H1 (cell line): Measurements from ENCODE around the gene SMS. TPM values are rescaled to one million over a fixed set of nuclear protein-coding genes. Genes with fewer than 3 reads are reported as not detected.

Experiments
- CTCF ChIA-PET: fragments of 300-600 bp; sonication (Branson Sonifier 250); formaldehyde crosslinking; loops from one replicate; lab custom pipeline; 2021; ENCODE audit not compliant: partially characterized antibody; lab: Charles Lee
- POLR2A ChIA-PET: fragments of 300-600 bp; sonication (Branson Sonifier 250); formaldehyde crosslinking; loops from one replicate; lab custom pipeline; 2021; ENCODE audit warnings: inconsistent platforms; ENCODE audit not compliant: partially characterized antibody; lab: Charles Lee
- DNase-seq, 2 experiments: peaks; one replicate each; pipeline versions ENCODE4 v3.0.0 to v3.0.0-alpha.2; 2010 to 2022; ENCODE audit warnings: low spot score in 2 of 2, low read depth in 1 of 2, mixed read lengths in 1 of 2
- FAIRE-seq: peaks from 2 replicates; lab custom pipeline; 2011; peaks lifted over from hg19 to GRCh38; lab: Jason Lieb, UNC
- H2AFZ ChIP-seq: 2 replicates; pipeline ENCODE4 v1.8.1; 2012; ENCODE audit warnings: low read length, inconsistent platforms
- H2AK5ac ChIP-seq: 2 replicates; pipeline ENCODE4 v1.6.1; 2013; ENCODE audit warnings: low read depth, low read length
- H2BK120ac ChIP-seq: replicated peaks from 2 replicates; pipeline ENCODE3; 2013; ENCODE audit warnings: low read depth, low read length, inconsistent platforms
- H2BK12ac ChIP-seq: 2 replicates; pipeline ENCODE4 v1.6.1; 2013; ENCODE audit warnings: low read depth, low read length
- H2BK15ac ChIP-seq: 2 replicates; pipeline ENCODE4 v1.6.1; 2013; ENCODE audit warnings: low read length
- H2BK20ac ChIP-seq: 2 replicates; pipeline ENCODE4 v1.6.1; 2013; ENCODE audit warnings: low read length
- H2BK5ac ChIP-seq: 2 replicates; pipeline ENCODE4 v1.6.1; 2013; ENCODE audit warnings: low read depth, low read length
- H3K14ac ChIP-seq: 2 replicates; pipeline ENCODE4 v1.6.1; 2013; ENCODE audit warnings: inconsistent platforms; ENCODE audit not compliant: insufficient read length
- H3K18ac ChIP-seq: 2 replicates; pipeline ENCODE4 v1.6.1; 2013; ENCODE audit warnings: low read length; ENCODE audit errors: extremely low read depth
- H3K23ac ChIP-seq: 2 replicates; pipeline ENCODE4 v1.6.1; 2013; ENCODE audit warnings: inconsistent platforms; ENCODE audit not compliant: insufficient read length
- H3K23me2 ChIP-seq: 2 replicates; pipeline ENCODE4 v1.6.1; 2013; ENCODE audit warnings: low read depth, low read length
- H3K27ac ChIP-seq: 2 replicates; pipeline ENCODE4 v1.6.1; 2011; ENCODE audit warnings: low read depth, low read length, inconsistent platforms
- H3K27me3 ChIP-seq, 4 experiments: replicated peaks in 1 of 4; 1 replicate in 1 of 4; 2 replicates in 3 of 4; pipeline versions ENCODE4 v1.6.1 to v1.8.1; 2011 to 2013; ENCODE audit warnings: low read length in 3 of 4, mild to moderate bottlenecking in 3 of 4, inconsistent platforms in 2 of 4, mixed read lengths in 2 of 4, moderate library complexity in 1 of 4; ENCODE audit not compliant: control insufficient read depth in 3 of 4, insufficient read depth in 3 of 4; ENCODE audit errors: extremely low read depth in 1 of 4
- H3K36me3 ChIP-seq, 4 experiments: 2 replicates each; pipeline versions ENCODE4 v1.6.1 to v1.8.1; 2011 to 2013; ENCODE audit warnings: mild to moderate bottlenecking in 4 of 4, low read length in 3 of 4, moderate library complexity in 2 of 4, control low read depth in 1 of 4, inconsistent platforms in 1 of 4; ENCODE audit not compliant: insufficient read depth in 4 of 4, control insufficient read depth in 2 of 4
- H3K4ac ChIP-seq: replicated peaks from 2 replicates; pipeline ENCODE3; 2013; ENCODE audit warnings: low read length, low read depth, mixed read lengths, inconsistent platforms; ENCODE audit not compliant: insufficient read length
- H3K4me1 ChIP-seq, 4 experiments: replicated peaks in 1 of 4; 1 replicate in 1 of 4; 2 replicates in 3 of 4; pipeline versions ENCODE4 v1.6.1 to v1.8.1; 2011 to 2013; ENCODE audit warnings: low read length in 3 of 4, inconsistent platforms in 2 of 4, mixed read lengths in 1 of 4; ENCODE audit not compliant: insufficient read depth in 4 of 4, control insufficient read depth in 3 of 4
- H3K4me2 ChIP-seq, 2 experiments: 2 replicates each; pipeline versions ENCODE4 v1.6.1 to v1.8.1; 2011 to 2013; ENCODE audit warnings: low read depth in 2 of 2, low read length in 2 of 2, control low read depth in 1 of 2, inconsistent platforms in 1 of 2, mild to moderate bottlenecking in 1 of 2; ENCODE audit not compliant: insufficient read depth in 1 of 2
- H3K4me3 ChIP-seq, 4 experiments: fragments of 200-600, 300-600 bp in 1 of 4; sonication (generic), shearing (Covaris generic), sonication (Bioruptor Twin) in 1 of 4; 2 replicates each; pipeline versions ENCODE4 v1.5.1 to v1.8.1; 2011 to 2016; ENCODE audit warnings: low read length in 4 of 4, low read depth in 3 of 4, control low read depth in 2 of 4, inconsistent platforms in 2 of 4, mild to moderate bottlenecking in 2 of 4, mixed read lengths in 1 of 4, moderate library complexity in 1 of 4; ENCODE audit not compliant: insufficient read depth in 2 of 4; ENCODE audit errors: extremely low read depth in 1 of 4
- H3K56ac ChIP-seq: replicated peaks from 2 replicates; pipeline ENCODE3; 2013; ENCODE audit warnings: low read depth, mild to moderate bottlenecking, mixed read lengths, low read length, inconsistent platforms; ENCODE audit not compliant: insufficient read length
- H3K79me1 ChIP-seq: 2 replicates; pipeline ENCODE4 v1.6.1; 2013; ENCODE audit warnings: low read depth, low read length, control low read depth
- H3K79me2 ChIP-seq, 2 experiments: 2 replicates each; pipeline versions ENCODE4 v1.6.1 to v1.8.1; 2012 to 2013; ENCODE audit warnings: low read length in 2 of 2, mild to moderate bottlenecking in 2 of 2, inconsistent platforms in 1 of 2; ENCODE audit not compliant: insufficient read depth in 2 of 2, control insufficient read depth in 1 of 2
- H3K9ac ChIP-seq, 4 experiments: replicated peaks in 1 of 4; 1 replicate in 1 of 4; 2 replicates in 3 of 4; pipeline versions ENCODE4 v1.6.1 to v1.8.1; 2011 to 2013; ENCODE audit warnings: low read depth in 3 of 4, low read length in 3 of 4, control low read depth in 2 of 4, mild to moderate bottlenecking in 2 of 4, moderate library complexity in 2 of 4, inconsistent platforms in 1 of 4; ENCODE audit errors: extremely low read depth in 1 of 4
- H3K9me3 ChIP-seq, 2 experiments: 2 replicates each; pipeline versions ENCODE4 v1.6.1 to v1.8.1; 2012 to 2013; ENCODE audit warnings: mild to moderate bottlenecking in 2 of 2, moderate library complexity in 2 of 2, control low read depth in 1 of 2, inconsistent platforms in 1 of 2, low read depth in 1 of 2, low read length in 1 of 2, mixed read lengths in 1 of 2; ENCODE audit not compliant: insufficient read depth in 2 of 2
- H4K20me1 ChIP-seq, 2 experiments: replicated peaks in 1 of 2; 2 replicates each; pipeline versions ENCODE3 to v1.8.1; 2011 to 2013; ENCODE audit warnings: inconsistent platforms in 2 of 2, low read length in 2 of 2, mild to moderate bottlenecking in 1 of 2; ENCODE audit not compliant: insufficient read depth in 2 of 2, control insufficient read depth in 1 of 2
- H4K5ac ChIP-seq: 2 replicates; pipeline ENCODE4 v1.6.1; 2013; ENCODE audit warnings: low read length, low read depth, mixed read lengths, inconsistent platforms; ENCODE audit not compliant: insufficient read length
- H4K8ac ChIP-seq: 2 replicates; pipeline ENCODE4 v1.8.0; 2013; ENCODE audit warnings: mild to moderate bottlenecking, moderate library complexity, low read length, inconsistent platforms; ENCODE audit not compliant: insufficient read depth; ENCODE audit errors: extremely low read depth
- H4K91ac ChIP-seq: replicated peaks from 2 replicates; pipeline ENCODE3; 2013; ENCODE audit warnings: low read length, mixed read lengths, inconsistent platforms; ENCODE audit not compliant: insufficient read length
- JUN ChIP-seq: IDR thresholded peaks from 2 replicates; pipeline ENCODE4 v1.6.1; 2011; ENCODE audit warnings: low read depth, mild to moderate bottlenecking, improper control_type of control experiment, low read length
- POU5F1 ChIP-seq: IDR thresholded peaks from 2 replicates; pipeline ENCODE4 v1.6.1; 2011; ENCODE audit warnings: low read depth, mild to moderate bottlenecking, low read length, moderate library complexity
- SIN3A ChIP-seq, 2 experiments: IDR thresholded peaks in 1 of 2; conservative IDR thresholded peaks in 1 of 2; 2 replicates each; pipeline ENCODE4 v1.6.1; 2011 to 2012; ENCODE audit warnings: low read length in 2 of 2, improper control_type of control experiment in 1 of 2, low read depth in 1 of 2, mild to moderate bottlenecking in 1 of 2
- SP2 ChIP-seq: IDR thresholded peaks from 2 replicates; pipeline ENCODE4 v1.6.1; 2012; ENCODE audit warnings: mild to moderate bottlenecking, low read length, inconsistent platforms
- WGBS, 2 experiments: shearing (Covaris generic) in 1 of 2; methylation state at CpG; one replicate each; pipeline versions ENCODE4 v1.1.6 to v1.1.7; 2013 to 2015; ENCODE audit warnings: low lambda C conversion rate in 2 of 2, mixed read lengths in 2 of 2, inconsistent platforms in 1 of 2, low coverage in 1 of 2, missing lambda C conversion rate in 1 of 2; ENCODE audit not compliant: insufficient replicate concordance in 2 of 2, insufficient coverage in 1 of 2, insufficient read length in 1 of 2; ENCODE audit errors: extremely low coverage in 1 of 2, missing lambda C conversion rate in 1 of 2; 5-methylcytosine and 5-hydroxymethylcytosine counted together
- polyA plus RNA-seq, 7 experiments: library from polyadenylated mRNA; depleted of rRNA in 3 of 7; stranded (reverse) in 5 of 7; unstranded in 2 of 7; fragments of >200 nt in 5 of 7; fragments of 200-250 nt in 2 of 7; gene quantifications; 1 replicate in 5 of 7; 2 replicates in 1 of 7; 4 replicates in 1 of 7; pipeline versions ENCODE4 v1.2.1 to v1.2.3, GENCODE V29; 2011 to 2013; ENCODE audit warnings: missing spikeins in 2 of 7, mixed read lengths in 2 of 7
- total RNA-seq: library from RNA; stranded (reverse); fragmentation: NEBNext Ultra II Directional; extraction: Animal tissue kit (Norgen Biotek cat#: 25700); gene quantifications from 2 replicates; pipeline ENCODE4 v1.2.1, GENCODE V29; 2021

Gene SMS
- total and polyA plus RNA-seq, 2 of the 8 experiments (the other 6 are each of a cell fraction or from before 2014, with no cell fraction given): 66.3 to 256 TPM

DNA sequence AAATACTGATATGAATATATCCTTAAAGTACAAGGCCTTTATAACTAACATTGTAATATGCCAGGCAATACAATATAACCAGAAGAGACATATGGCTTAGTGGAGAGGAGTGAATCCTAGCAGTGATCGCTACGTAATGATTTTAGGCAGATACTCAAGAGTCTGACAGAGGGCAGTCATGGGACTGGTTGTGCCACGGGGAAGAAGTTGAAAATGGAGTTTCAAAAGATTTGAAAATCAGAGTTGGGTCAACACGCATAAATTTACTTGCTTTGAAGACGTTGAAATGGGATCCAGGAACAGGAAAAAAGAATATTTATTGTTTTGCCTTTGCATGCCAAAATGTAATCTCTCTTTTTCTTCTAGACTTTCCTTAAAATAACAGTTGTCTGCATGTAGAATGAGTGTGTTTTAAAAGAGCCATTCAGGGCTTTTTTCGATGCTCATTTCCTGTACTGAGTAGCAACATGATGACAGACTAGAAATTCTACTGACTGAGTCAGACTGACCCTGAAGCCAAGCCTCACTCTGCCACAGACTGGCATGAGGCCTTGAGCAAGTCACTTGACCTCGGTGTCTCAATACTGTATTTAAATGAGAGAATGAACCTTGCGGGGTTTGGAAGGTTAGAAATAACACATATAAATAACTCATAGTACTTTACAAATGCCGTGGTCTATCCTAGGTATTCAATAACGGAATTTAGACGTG is 8.1 kb upstream of the SMS start:
- Histone ChIP-seq H3K4ac (no peak overlapping the region), H3K14ac (no peak overlapping the region), H3K9me3 (no peaks in the 10 kb centered on the region), H3K23ac (no peak overlapping the region), H2BK20ac (no peak overlapping the region), H3K9ac (no peak overlapping the region), H2BK120ac (no peak overlapping the region), H2BK12ac (no peak overlapping the region), H3K4me2 (no peak overlapping the region), H3K23me2 (no peaks in the 10 kb centered on the region), H2BK15ac (no peak overlapping the region), H2AFZ (no peak overlapping the region), H3K79me1 (no peaks in the 10 kb centered on the region), H4K8ac (no peak overlapping the region), H3K79me2 (no peaks in the 10 kb centered on the region), H3K36me3 (no peaks in the 10 kb centered on the region), H3K4me3 (no peak overlapping the region), H3K56ac (no peak overlapping the region), H3K27ac (no peak overlapping the region), H2AK5ac (no peak overlapping the region), H3K27me3 (no peaks in the 10 kb centered on the region), H4K5ac (no peak overlapping the region), H3K18ac (no peak overlapping the region), H4K91ac (no peak overlapping the region), H3K4me1 (peaks cover 0 to under 1% (median 0%) of the 10 kb centered on the region in 4 experiments; a peak in 1 of 7 replicates), H4K20me1 (no peaks in the 10 kb centered on the region), H2BK5ac (no peak overlapping the region)
- ChIA-PET POLR2A (no interaction called here), CTCF (interaction anchor here (0.8 to 2.2 kb wide), 8 partner anchors 11 to 119 kb away, joined by 3 to 9 read pairs (median 4); partner anchors contain the start of gene MBTPS2)
- WGBS, 2 experiments: 80% methylated on average over 11 of the region's 11 CpGs; no CpG with 5 or more reads in 1 of the 2 experiments
- FAIRE-seq (no peak), DNase-seq (no peak)
- TF ChIP-seq POU5F1: no peak
- no peak for TF ChIP-seq JUN
- TF ChIP-seq SIN3A (conservative IDR thresholded peaks at IDR 0.05 in 1 of 2, IDR thresholded peaks at IDR 0.05 in 1 of 2; ENCODE audit: low read depth in 1 of 2, low read length in 2 of 2): no peak
- TF ChIP-seq SP2: no peak
